Spleen (tissue), 7 donors: Measurements from ENCODE around the gene MAG.

ENCODE experiments used
- CTCF ChIP-seq, 11 experiments: fragments of 200-600 bp in 7 of 11; fragments of 450-650 bp in 4 of 11; sonication (generic) in 4 of 11; IDR thresholded peaks in 8 of 11; conservative IDR thresholded peaks in 3 of 11; 1 replicate in 7 of 11; 2 replicates in 4 of 11; pipeline versions ENCODE4 v1.4.0 to v1.8.0; 2016 to 2021; ENCODE audit warnings: antibody characterized with exemption in 11 of 11, inconsistent platforms in 4 of 11, mild to moderate bottlenecking in 1 of 11
- POLR2A ChIP-seq, 3 donors: fragments of 450-650 bp; IDR thresholded peaks; one replicate each; pipeline ENCODE4 v1.5.1; 2017; ENCODE audit warnings: antibody characterized with exemption in 3 of 3, mild to moderate bottlenecking in 1 of 3
- POLR2AphosphoS5 ChIP-seq, 3 donors: sonication (generic); formaldehyde crosslinking; IDR thresholded peaks; one replicate each; pipeline ENCODE4 v1.5.1; 2017; ENCODE audit warnings: antibody characterized with exemption in 3 of 3
- donor health status: DM: no; HTN: no; CAD: no; lungs with moderate emphysema.
- donor health status: DM: no; HTN: no; CAD: no.
- donor health status: DM: no; HTN: no; CAD: no.

- no peak for TF ChIP-seq CTCF (IDR thresholded peaks at IDR 0.05 in 8 of 11, conservative IDR thresholded peaks at IDR 0.05 in 3 of 11)
- TF ChIP-seq POLR2A (IDR thresholded peaks at IDR 0.05) = no peak
- TF ChIP-seq POLR2AphosphoS5 (IDR thresholded peaks at IDR 0.05) = peak in 2 of 3 donors; percentile 10 to 41
Measured at GRCh38 chr19:35260694-35261304, 31.2 kb upstream of the MAG start.
